H1 (cell line): Measurements from ENCODE around the gene PDE4D. TPM values are rescaled to one million over a fixed set of nuclear protein-coding genes. Genes with fewer than 3 reads are reported as not detected.

Experiments used
- CHD2 ChIP-seq: IDR thresholded peaks from 2 replicates; pipeline ENCODE4 v1.6.1; 2012; ENCODE audit warnings: low read length, improper control_type of control experiment
- HDAC2 ChIP-seq, 2 experiments: fragments of 300-600 bp in 1 of 2; sonication (generic) in 1 of 2; IDR thresholded peaks; 2 replicates each; pipeline ENCODE4 v1.6.1; 2011 to 2012; ENCODE audit warnings: low read depth in 2 of 2, low read length in 2 of 2, mild to moderate bottlenecking in 2 of 2, moderate library complexity in 2 of 2, borderline replicate concordance in 1 of 2, inconsistent platforms in 1 of 2
- HDAC6 ChIP-seq: IDR thresholded peaks from one replicate; pipeline ENCODE4 v1.7.1; 2012; ENCODE audit warnings: low read depth, mild to moderate bottlenecking, inconsistent platforms, low read length, moderate library complexity
- JUN ChIP-seq: IDR thresholded peaks from 2 replicates; pipeline ENCODE4 v1.6.1; 2011; ENCODE audit warnings: low read depth, mild to moderate bottlenecking, improper control_type of control experiment, low read length
- KDM5A ChIP-seq: fragments of 200-600 bp; IDR thresholded peaks from 2 replicates; pipeline ENCODE4 v1.7.1; 2012; ENCODE audit warnings: mild to moderate bottlenecking, low read length, inconsistent platforms, mixed read lengths
- PHF8 ChIP-seq: fragments of 200-600 bp; sonication (generic); conservative IDR thresholded peaks from 2 replicates; pipeline ENCODE4 v1.7.1; 2012; ENCODE audit warnings: low read depth, mild to moderate bottlenecking, inconsistent platforms, low read length, moderate library complexity
- RBBP5 ChIP-seq: IDR thresholded peaks from 2 replicates; pipeline ENCODE4 v1.7.1; 2012; ENCODE audit warnings: low read depth, mild to moderate bottlenecking, inconsistent platforms, low read length, moderate library complexity, borderline replicate concordance
- SP4 ChIP-seq: IDR thresholded peaks from 2 replicates; pipeline ENCODE4 v1.6.1; 2012; ENCODE audit warnings: low read length, inconsistent platforms
- YY1 ChIP-seq: IDR thresholded peaks from 2 replicates; pipeline ENCODE4 v1.6.1; 2011; ENCODE audit warnings: low read depth, mild to moderate bottlenecking, low read length
- polyA plus RNA-seq, 7 experiments: library from polyadenylated mRNA; depleted of rRNA in 3 of 7; stranded (reverse) in 5 of 7; unstranded in 2 of 7; fragments of >200 nt in 5 of 7; fragments of 200-250 nt in 2 of 7; gene quantifications; 1 replicate in 5 of 7; 2 replicates in 1 of 7; 4 replicates in 1 of 7; pipeline versions ENCODE4 v1.2.1 to v1.2.3, GENCODE V29; 2011 to 2013; ENCODE audit warnings: missing spikeins in 2 of 7, mixed read lengths in 2 of 7
- total RNA-seq: library from RNA; stranded (reverse); fragmentation: NEBNext Ultra II Directional; extraction: Animal tissue kit (Norgen Biotek cat#: 25700); gene quantifications from 2 replicates; pipeline ENCODE4 v1.2.1, GENCODE V29; 2021

PDE4D gene
- total and polyA plus RNA-seq, 2 of the 8 experiments (the other 6 are each of a cell fraction or from before 2014, with no cell fraction given), result 2.3 to 3.7 TPM

DNA sequence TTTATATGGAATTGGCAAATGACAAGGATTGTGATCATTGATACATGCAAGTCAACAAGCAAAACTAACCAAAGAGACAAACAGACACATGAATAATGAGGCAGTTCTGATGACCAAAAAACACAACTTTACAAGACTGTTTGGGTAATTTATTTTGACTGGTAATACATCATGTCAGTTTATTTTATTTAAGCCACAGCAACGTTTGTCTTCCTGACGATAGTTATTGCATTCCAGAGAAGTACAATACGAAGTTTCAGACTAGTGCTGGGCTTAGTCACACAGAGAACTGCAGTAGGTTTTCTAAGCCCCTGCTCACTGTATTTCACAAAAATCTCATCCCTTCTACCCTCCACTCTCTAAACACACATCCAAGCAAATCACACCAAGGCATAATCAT lies 796.4 kb downstream of the PDE4D start (continued):
- TF ChIP-seq RBBP5 (no peak), PHF8 (no peak), HDAC6 (no peak), CHD2 (no peak), HDAC2 (IDR thresholded peaks at IDR 0.05; ENCODE audit: borderline replicate concordance in 1 of 2, low read depth in 2 of 2, low read length in 2 of 2) (no peak), JUN (no peak), SP4 (no peak), YY1 (no peak), KDM5A (no peak)
